Omental fat pad (tissue), 4 donors: Measurements from ENCODE around the gene SON. TPM values are rescaled to one million over a fixed set of nuclear protein-coding genes. Genes with fewer than 3 reads are reported as not detected.

Experiments
- ATAC-seq: fragments of 150-250 bp; one replicate; pipeline ENCODE4 v1.9.1; 2016; ENCODE audit warnings: mild to moderate bottlenecking, moderate library complexity; ENCODE audit not compliant: low FRiP score
- DNase-seq: peaks from one replicate; pipeline ENCODE4 v3.0.0-alpha.2; 2019; ENCODE audit warnings: low spot score
- CTCF ChIP-seq, 3 donors: fragments of 450-650 bp; IDR thresholded peaks; one replicate each; pipeline ENCODE4 v1.5.1; 2016 to 2017; ENCODE audit warnings: antibody characterized with exemption in 3 of 3, mild to moderate bottlenecking in 3 of 3, moderate library complexity in 2 of 3
- total RNA-seq, 4 donors: library from RNA; depleted of rRNA; stranded (reverse); fragments of >200 nt; gene quantifications; one replicate each; pipeline ENCODE4 v1.1.0, GENCODE V29; 2016

Gene SON
- total RNA-seq, 4 donors from 2014 or later: 244 to 508 (median 432) TPM

GRCh38 chr21:33531007-33531406, 11.8 kb upstream of the SON start:
- ATAC-seq (no peak), DNase-seq (no peak)
- no peak for TF ChIP-seq CTCF (IDR thresholded peaks at IDR 0.05)

GRCh38 chr21:33537212-33537611, 5.6 kb upstream of the SON start:
- no peak for TF ChIP-seq CTCF (IDR thresholded peaks at IDR 0.05)
- DNase-seq: no peak
- ATAC-seq: no peak

GRCh38 chr21:33539616-33540015, 3.2 kb upstream of the SON start:
- peak; percentile 55 for ATAC-seq
- TF ChIP-seq CTCF (IDR thresholded peaks at IDR 0.05): no peak
- no peak for DNase-seq

GRCh38 chr21:33540711-33541104, 2.1 kb upstream of the SON start:
- DNase-seq: no peak
- no peak for ATAC-seq
- no peak for TF ChIP-seq CTCF (IDR thresholded peaks at IDR 0.05)

- TF ChIP-seq CTCF (IDR thresholded peaks at IDR 0.05): no peak
- ATAC-seq (no peak), DNase-seq (no peak)
These were observed 1.6 kb upstream of the SON start for GRCh38 chr21:33541105-33541711.

- TF ChIP-seq CTCF (IDR thresholded peaks at IDR 0.05): no peak
- ATAC-seq: peak; percentile 82
- DNase-seq: peak; percentile 54
These were observed 840 bp upstream of the SON start, which contains the start of gene GART for GRCh38 chr21:33541756-33542639. GART (minus strand) TSS chr21:33542117; CDS start chr21:33539315, 2,802 bp downstream.
